ENCODE data around the gene NUP88. TPM values are rescaled to one million over a fixed set of nuclear protein-coding genes. Genes with fewer than 3 reads are reported as not detected.
A peak's percentile ranks its signal among the peaks of the same experiment; 100 is the strongest.
"Not testable (repeated sequence)": the region's sequence is repeated elsewhere in the genome, so short reads cannot be mapped to it uniquely, and the experiment has no call there.

The NUP88 gene
- total and polyA plus RNA-seq, 8 donors: 13.1 to 41.0 (median 24.8) TPM

DNA sequence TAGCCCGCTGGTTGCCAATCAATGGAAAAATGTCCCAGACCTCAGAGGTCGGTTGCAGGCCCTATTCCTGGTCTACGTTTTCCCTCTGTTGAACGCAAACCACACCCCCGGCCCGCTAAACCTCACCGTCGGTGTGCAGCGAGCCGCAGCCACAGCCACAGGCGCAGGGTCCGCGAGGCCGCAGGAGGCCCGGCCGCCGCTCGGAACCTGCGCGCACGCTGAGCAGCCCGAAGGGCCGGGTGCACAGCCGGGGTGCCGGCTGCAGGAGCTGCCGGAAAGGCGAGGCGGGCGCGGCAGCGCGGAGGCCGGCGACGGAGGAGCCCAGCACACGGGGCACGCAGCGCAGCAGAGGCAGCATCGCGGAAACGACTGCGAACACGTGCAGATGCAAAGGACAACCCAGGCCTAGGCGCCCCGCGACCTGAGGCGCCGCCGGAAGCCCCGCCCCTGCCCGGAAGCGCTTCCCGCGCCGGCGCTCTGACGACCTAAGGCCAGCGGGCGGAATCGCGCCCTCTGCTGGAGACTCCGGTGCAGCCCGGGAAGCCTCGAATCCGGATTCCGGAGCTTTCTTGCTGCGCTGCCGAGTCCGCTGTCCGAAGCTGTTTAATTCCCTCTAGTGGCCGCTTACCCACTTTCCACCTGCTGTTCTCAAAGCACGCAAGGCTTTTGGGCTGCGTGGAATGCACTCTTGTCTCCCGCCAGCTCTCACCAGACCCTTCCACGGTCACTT is 19.4 kb upstream of the NUP88 start, which contains the start of gene C1QBP:
C1QBP (minus strand) TSS at position 440 of the 730 bp plus-strand sequence; CDS start at position 358, 82 bp downstream.
- DNase-seq (peak; percentile 86 to 99 (median 94)), FAIRE-seq (no peak), ATAC-seq (peak; percentile 95 to 98 (median 98))
- Histone ChIP-seq H3K4me1 (peaks cover 6 to 11% (median 6%) of the 10 kb centered on the region in 3 donors), H3K4me3 (peak within 1 kb of the TSS; percentile 80 to 100 (median 94)), H3K27ac (peak within 1 kb of the TSS; percentile 39 to 80 (median 60)), H3K27me3 (no peaks in the 10 kb centered on the region), H3K36me3 (peaks cover 0 to 17% (median 3%) of the 10 kb centered on the region in 3 donors), H3K9me3 (no peaks in the 10 kb centered on the region)
- 0 to 1% methylated on average over 67 to 75 of the region's 75 CpGs for WGBS, 2 donors
- TF ChIP-seq, protein P1, sequence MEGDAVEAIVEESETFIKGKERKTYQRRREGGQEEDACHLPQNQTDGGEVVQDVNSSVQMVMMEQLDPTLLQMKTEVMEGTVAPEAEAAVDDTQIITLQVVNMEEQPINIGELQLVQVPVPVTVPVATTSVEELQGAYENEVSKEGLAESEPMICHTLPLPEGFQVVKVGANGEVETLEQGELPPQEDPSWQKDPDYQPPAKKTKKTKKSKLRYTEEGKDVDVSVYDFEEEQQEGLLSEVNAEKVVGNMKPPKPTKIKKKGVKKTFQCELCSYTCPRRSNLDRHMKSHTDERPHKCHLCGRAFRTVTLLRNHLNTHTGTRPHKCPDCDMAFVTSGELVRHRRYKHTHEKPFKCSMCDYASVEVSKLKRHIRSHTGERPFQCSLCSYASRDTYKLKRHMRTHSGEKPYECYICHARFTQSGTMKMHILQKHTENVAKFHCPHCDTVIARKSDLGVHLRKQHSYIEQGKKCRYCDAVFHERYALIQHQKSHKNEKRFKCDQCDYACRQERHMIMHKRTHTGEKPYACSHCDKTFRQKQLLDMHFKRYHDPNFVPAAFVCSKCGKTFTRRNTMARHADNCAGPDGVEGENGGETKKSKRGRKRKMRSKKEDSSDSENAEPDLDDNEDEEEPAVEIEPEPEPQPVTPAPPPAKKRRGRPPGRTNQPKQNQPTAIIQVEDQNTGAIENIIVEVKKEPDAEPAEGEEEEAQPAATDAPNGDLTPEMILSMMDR (IDR thresholded peaks at IDR 0.05): peak; percentile 100
- intact Hi-C loops (cut with DNase I): no loop called here

DNA sequence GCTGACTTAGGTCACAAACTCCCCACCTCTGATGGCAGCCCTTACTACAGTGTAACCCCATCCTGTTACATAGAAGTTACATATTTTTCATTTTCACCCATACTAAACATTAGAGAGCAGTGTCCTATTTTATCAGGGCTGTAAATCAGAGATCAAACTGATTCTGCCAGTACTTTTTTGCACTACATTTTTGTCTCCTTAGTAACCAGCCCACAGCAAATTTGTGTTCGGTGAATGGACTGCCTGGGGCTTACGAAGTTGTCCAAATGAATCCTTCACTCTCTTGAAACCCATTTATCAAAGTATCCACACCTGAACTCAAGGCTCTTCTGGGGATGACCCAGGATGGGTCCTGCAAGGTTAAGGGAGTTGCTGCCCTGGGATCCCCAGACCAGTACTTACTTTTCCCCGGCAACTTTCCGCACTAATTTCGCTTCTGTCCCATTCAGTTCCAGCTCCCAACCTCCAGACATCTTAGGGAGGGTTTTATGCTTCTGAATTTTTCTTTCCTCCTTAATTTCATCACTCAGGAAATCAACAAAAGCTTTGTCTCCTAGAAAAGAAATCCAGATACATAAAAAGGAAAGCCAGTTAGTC is 18.4 kb upstream of the NUP88 start:
- Histone ChIP-seq H3K27ac (peak overlapping the region in 1 of 4 donors; percentile 80), H3K27me3 (no peaks in the 10 kb centered on the region), H3K9me3 (no peaks in the 10 kb centered on the region), H3K4me3 (peak overlapping the region; percentile 80 to 100 (median 94)), H3K36me3 (peaks cover 0 to 28% (median 6%) of the 10 kb centered on the region in 3 donors), H3K4me1 (peaks cover 6 to 11% (median 6%) of the 10 kb centered on the region in 3 donors)
- WGBS, 2 donors: 33 to 45% methylated on average over 5 of the region's 5 CpGs
- TF ChIP-seq, protein P1 (IDR thresholded peaks at IDR 0.05): no peak
- no peak for FAIRE-seq
- intact Hi-C loops (cut with DNase I): no loop called here
- no peak for DNase-seq
- no peak for ATAC-seq

DNA sequence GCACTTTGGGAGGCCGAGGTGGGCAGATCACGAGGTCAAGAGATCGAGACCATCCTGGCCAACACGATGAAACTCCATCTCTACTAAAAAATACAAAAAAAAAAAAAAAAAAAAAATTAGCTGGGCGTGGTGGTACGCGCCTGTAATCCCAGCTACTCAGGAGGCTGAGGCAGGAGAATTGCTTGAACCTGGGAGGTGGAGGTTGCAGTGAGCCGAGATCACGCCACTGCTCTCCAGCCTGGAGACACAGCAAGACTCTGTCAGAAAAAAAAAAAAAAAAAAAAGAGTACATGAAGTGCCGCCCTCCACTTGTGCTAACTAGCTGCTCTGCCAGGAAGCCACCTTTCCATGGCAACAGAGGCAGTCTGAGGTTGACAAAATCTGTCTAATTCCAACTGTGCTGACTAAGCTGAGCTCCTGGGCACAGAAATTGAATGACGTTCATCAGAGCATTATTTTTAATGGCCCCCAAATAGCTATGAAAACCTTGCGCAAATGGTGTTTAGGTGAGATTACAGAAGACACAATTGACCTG is 16.4 kb upstream of the NUP88 start:
- H3K27me3 ChIP-seq; FAIRE-seq; H3K4me3 ChIP-seq; H3K9me3 ChIP-seq; intact Hi-C loops (cut with DNase I); DNase-seq; H3K27ac ChIP-seq: not testable (repeated sequence)
- Histone ChIP-seq H3K36me3 (peaks cover 0 to 47% (median 12%) of the 10 kb centered on the region in 3 donors), H3K4me1 (peaks cover 6 to 11% (median 6%) of the 10 kb centered on the region in 3 donors)
- peak in 1 of 4 donors; percentile 3 for ATAC-seq
- 84 to 90% methylated on average over 6 to 12 of the region's 12 CpGs for WGBS, 2 donors

DNA sequence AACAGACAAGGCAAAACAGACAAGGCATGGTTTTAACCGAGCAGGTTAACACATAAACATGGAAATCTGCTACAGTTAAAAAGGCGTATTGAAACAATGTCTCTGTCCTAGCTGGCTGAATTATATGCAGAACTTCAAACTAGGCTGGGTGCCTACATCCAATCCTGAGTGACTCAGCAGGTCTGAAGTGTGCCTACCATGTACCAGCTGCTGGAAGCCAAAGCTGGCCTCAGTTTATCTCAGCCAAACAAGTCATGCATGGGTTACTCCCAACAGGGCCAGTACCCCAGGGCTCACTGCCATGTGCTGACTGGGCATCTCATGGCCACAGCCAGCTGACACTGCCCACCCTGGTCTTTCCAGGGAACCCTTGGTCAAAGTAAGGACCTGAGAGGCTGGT is 15.5 kb upstream of the NUP88 start:
- ATAC-seq: no peak
- H3K27me3 ChIP-seq: no peaks in the 10 kb centered on the region
- H3K9me3 ChIP-seq: no peaks in the 10 kb centered on the region
- H3K4me1 ChIP-seq: peaks cover 6 to 11% (median 6%) of the 10 kb centered on the region in 3 donors
- no peak for FAIRE-seq
- peaks cover 0 to 53% (median 12%) of the 10 kb centered on the region in 3 donors for H3K36me3 ChIP-seq
- TF ChIP-seq, protein P1 (IDR thresholded peaks at IDR 0.05): no peak
- intact Hi-C loops (cut with DNase I): no loop called here
- no peak overlapping the region for H3K27ac ChIP-seq
- H3K4me3 ChIP-seq: no peak overlapping the region
- DNase-seq: no peak
- 93 to 96% methylated on average over 2 of the region's 2 CpGs for WGBS, 2 donors

DNA sequence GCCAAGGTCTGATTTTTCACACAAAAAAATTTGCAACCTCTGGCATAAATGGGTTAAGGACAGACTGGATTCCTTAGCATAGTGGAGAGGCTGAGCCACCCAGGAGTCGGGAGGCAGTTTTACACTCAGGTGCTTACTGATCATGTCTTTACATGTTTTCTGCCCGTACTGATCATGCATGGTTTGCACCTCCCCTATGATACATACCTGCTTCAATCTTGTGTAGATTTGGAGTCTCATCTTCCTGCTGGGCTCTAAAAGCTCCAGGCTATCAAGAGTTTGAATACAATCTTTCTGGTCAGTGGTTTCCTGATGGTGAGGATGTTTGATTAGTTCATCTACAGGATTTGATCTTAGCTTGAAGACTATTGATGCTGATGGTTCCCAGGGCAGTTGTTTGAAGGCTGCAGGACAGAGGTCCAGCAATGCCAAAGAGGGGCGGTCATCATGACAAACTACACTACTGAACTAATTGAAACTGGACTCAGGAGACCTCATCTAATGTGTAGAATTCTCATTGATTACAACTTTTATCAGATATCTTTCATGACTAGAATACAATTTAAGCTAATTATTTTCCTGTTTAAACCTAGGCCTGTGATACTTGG is 12.6 kb upstream of the NUP88 start:
- no peaks in the 10 kb centered on the region for H3K4me1 ChIP-seq
- H3K36me3 ChIP-seq: peaks cover 0 to 75% (median 12%) of the 10 kb centered on the region in 3 donors
- no peak overlapping the region for H3K27ac ChIP-seq
- intact Hi-C loops (cut with DNase I): no loop called here
- no peak overlapping the region for H3K4me3 ChIP-seq
- ATAC-seq (no peak), FAIRE-seq (no peak), DNase-seq (no peak)
- WGBS, 2 donors: 70 to 73% methylated on average over 3 of the region's 3 CpGs
- no peaks in the 10 kb centered on the region for H3K9me3 ChIP-seq
- TF ChIP-seq, protein P1 (IDR thresholded peaks at IDR 0.05): no peak
- H3K27me3 ChIP-seq: no peaks in the 10 kb centered on the region

DNA sequence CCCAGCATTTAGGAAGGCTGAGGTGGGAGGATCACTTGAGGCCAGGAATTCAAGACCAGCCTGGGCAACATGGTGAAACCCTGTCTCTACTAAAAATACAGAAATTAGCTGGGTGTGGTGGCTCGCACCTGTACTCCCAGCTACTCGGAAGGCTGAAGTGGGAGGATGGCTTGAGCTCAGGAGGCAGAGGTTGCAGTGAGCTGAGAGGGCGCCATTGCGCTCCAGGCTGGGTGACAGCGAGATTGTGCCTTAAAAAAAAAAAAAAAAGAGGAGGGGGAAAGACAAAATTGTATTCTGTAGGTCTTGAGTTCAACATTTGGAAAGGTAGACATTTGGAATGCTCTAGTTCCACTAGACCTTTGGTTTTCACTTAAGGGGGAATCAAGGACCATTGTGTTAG is 11.8 kb upstream of the NUP88 start:
- peaks cover 0 to 82% (median 13%) of the 10 kb centered on the region in 3 donors for H3K36me3 ChIP-seq
- H3K4me1 ChIP-seq; H3K9me3 ChIP-seq; H3K4me3 ChIP-seq; H3K27ac ChIP-seq; ATAC-seq; H3K27me3 ChIP-seq; FAIRE-seq; intact Hi-C loops (cut with DNase I); DNase-seq: not testable (repeated sequence)
- WGBS, 2 donors: 78 to 81% methylated on average over 5 of the region's 5 CpGs
